SKM-1 treated with dmso at 0.1 percent for 144 hours (cell line): Measurements from ENCODE around the gene CTBS.
"Not testable (repeated sequence)": the region's sequence is repeated elsewhere in the genome, so short reads cannot be mapped to it uniquely, and the experiment has no call there.

Experiments used
- DNase-seq: peaks from one replicate; lab custom pipeline; 2025; ENCODE audit not compliant: unreplicated experiment; lab: John Stamatoyannopoulos, UW

Gene CTBS

GRCh38 chr1:84573967-84574842 is at the start of gene CTBS:
CTBS (minus strand) TSS chr1:84574440; CDS start chr1:84574415, 25 bp downstream.
- DNase-seq, result peak; percentile 85

- no peak for DNase-seq
Measured at GRCh38 chr1:84621553-84621952, 47.3 kb upstream of the CTBS start.

- DNase-seq, result peak; percentile 78
Measured at GRCh38 chr1:84620720-84621313, 46.6 kb upstream of the CTBS start.

- DNase-seq, result peak; percentile 54
Measured at GRCh38 chr1:84619383-84620102, 45.3 kb upstream of the CTBS start.

GRCh38 chr1:84617349-84617748 is 43.1 kb upstream of the CTBS start:
- no peak for DNase-seq

GRCh38 chr1:84615790-84616189 is 41.5 kb upstream of the CTBS start:
- no peak for DNase-seq

- DNase-seq, result no peak
Measured at GRCh38 chr1:84613887-84614286, 39.6 kb upstream of the CTBS start.

GRCh38 chr1:84613026-84613425 is 38.8 kb upstream of the CTBS start:
- DNase-seq, result no peak

- no peak for DNase-seq
Measured at GRCh38 chr1:84611796-84612195, 37.6 kb upstream of the CTBS start.

- no peak for DNase-seq
Measured at GRCh38 chr1:84611091-84611490, 36.9 kb upstream of the CTBS start.

- DNase-seq, result no peak
Measured at GRCh38 chr1:84606977-84607376, 32.7 kb upstream of the CTBS start.

- no peak for DNase-seq
Measured at GRCh38 chr1:84605157-84605556, 30.9 kb upstream of the CTBS start.

GRCh38 chr1:84603941-84604830 is 29.9 kb upstream of the CTBS start:
- no peak for DNase-seq

GRCh38 chr1:84603223-84603622 is 29.0 kb upstream of the CTBS start:
- no peak for DNase-seq

GRCh38 chr1:84600796-84601195 is 26.6 kb upstream of the CTBS start:
- DNase-seq, result no peak

- no peak for DNase-seq
Measured at GRCh38 chr1:84598846-84599741, 24.9 kb upstream of the CTBS start.

- no peak for DNase-seq
Measured at GRCh38 chr1:84598418-84598817, 24.2 kb upstream of the CTBS start.

GRCh38 chr1:84597011-84597410 is 22.8 kb upstream of the CTBS start:
- no peak for DNase-seq

GRCh38 chr1:84594959-84595358 is 20.7 kb upstream of the CTBS start:
- not testable (repeated sequence) for DNase-seq

- no peak for DNase-seq
Measured at GRCh38 chr1:84587099-84587498, 12.9 kb upstream of the CTBS start.
